ENCODE data around the gene LGI2.
A peak's percentile ranks its signal among the peaks of the same experiment; 100 is the strongest.

Gene LGI2

GRCh38 chr4:25030277-25031076 is at the start of gene LGI2:
Gene LGI2, minus strand, starts transcription at chr4:25030946. Its CDS starts 253 bp downstream, at chr4:25030693.
- Mint-ChIP-seq H3K27me3 (ENCODE audit: low read depth, poor library complexity) (peaks cover 75% of the 10 kb centered on the region), H3K9me3 (peaks cover 12% of the 10 kb centered on the region), H3K36me3 (ENCODE audit: low read depth) (no peaks in the 10 kb centered on the region), H3K4me3 (peak within 1 kb of the TSS; percentile 86), H3K4me1 (peaks cover 34% of the 10 kb centered on the region), H3K27ac (no peak within 1 kb of the TSS)
- DNase-seq = peak; percentile 81
- TF ChIP-seq, protein P1, sequence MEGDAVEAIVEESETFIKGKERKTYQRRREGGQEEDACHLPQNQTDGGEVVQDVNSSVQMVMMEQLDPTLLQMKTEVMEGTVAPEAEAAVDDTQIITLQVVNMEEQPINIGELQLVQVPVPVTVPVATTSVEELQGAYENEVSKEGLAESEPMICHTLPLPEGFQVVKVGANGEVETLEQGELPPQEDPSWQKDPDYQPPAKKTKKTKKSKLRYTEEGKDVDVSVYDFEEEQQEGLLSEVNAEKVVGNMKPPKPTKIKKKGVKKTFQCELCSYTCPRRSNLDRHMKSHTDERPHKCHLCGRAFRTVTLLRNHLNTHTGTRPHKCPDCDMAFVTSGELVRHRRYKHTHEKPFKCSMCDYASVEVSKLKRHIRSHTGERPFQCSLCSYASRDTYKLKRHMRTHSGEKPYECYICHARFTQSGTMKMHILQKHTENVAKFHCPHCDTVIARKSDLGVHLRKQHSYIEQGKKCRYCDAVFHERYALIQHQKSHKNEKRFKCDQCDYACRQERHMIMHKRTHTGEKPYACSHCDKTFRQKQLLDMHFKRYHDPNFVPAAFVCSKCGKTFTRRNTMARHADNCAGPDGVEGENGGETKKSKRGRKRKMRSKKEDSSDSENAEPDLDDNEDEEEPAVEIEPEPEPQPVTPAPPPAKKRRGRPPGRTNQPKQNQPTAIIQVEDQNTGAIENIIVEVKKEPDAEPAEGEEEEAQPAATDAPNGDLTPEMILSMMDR (IDR thresholded peaks at IDR 0.05) = no peak

- Mint-ChIP-seq H3K36me3 (ENCODE audit: low read depth) (no peaks in the 10 kb centered on the region), H3K4me1 (peaks cover 9% of the 10 kb centered on the region), H3K27me3 (ENCODE audit: low read depth, poor library complexity) (peaks cover 12% of the 10 kb centered on the region), H3K27ac (no peak overlapping the region), H3K4me3 (no peak overlapping the region), H3K9me3 (peaks cover 2% of the 10 kb centered on the region)
- TF ChIP-seq, protein P1 (IDR thresholded peaks at IDR 0.05) = no peak
- DNase-seq = no peak
Measured at GRCh38 chr4:25078523-25078922, 47.8 kb upstream of the LGI2 start.

DNA sequence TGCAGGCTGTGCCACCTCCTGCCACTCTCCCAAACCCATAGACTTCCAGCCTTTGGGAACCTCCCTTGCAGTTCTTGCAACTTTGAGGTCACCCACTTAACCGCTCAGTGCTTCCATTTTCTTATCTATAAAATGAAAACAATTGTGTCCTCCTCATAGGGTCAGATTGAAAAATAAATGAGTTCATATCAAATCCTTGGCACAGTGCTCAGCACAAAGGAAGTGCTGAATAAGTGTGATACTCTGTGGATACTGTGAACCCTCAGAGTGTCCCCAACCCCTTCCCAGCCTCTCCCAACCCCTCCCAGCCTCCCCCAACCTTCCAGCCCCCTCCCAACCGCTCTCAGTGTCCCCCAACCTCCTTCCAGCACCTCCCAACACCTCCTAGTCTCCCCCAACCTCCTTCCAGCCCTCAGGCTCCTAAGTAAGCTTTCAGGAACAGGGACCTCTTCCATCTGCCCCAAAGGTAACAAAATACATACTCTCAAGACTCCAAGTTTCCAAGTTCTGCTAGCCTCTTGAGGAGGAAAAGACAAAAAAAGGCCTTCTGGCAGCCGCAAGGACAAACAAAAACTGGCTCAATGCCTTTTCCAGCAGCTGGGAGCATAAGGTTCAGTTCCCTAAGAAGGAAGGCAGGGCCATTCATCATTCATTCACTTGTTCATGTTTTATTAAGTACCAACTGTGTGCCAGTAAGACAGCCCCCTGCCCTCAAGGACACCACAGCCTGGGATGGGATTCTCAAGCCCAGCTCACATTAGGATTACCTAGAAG is 46.1 kb upstream of the LGI2 start:
- peaks cover 12% of the 10 kb centered on the region for H3K27me3 Mint-ChIP-seq (ENCODE audit: low read depth, poor library complexity)
- no peak overlapping the region for H3K27ac Mint-ChIP-seq
- H3K9me3 Mint-ChIP-seq = peaks cover 9% of the 10 kb centered on the region
- H3K4me3 Mint-ChIP-seq = no peak overlapping the region
- TF ChIP-seq, protein P1 (IDR thresholded peaks at IDR 0.05) = no peak
- H3K36me3 Mint-ChIP-seq (ENCODE audit: low read depth) = no peaks in the 10 kb centered on the region
- peaks cover 9% of the 10 kb centered on the region for H3K4me1 Mint-ChIP-seq
- DNase-seq = no peak

DNA sequence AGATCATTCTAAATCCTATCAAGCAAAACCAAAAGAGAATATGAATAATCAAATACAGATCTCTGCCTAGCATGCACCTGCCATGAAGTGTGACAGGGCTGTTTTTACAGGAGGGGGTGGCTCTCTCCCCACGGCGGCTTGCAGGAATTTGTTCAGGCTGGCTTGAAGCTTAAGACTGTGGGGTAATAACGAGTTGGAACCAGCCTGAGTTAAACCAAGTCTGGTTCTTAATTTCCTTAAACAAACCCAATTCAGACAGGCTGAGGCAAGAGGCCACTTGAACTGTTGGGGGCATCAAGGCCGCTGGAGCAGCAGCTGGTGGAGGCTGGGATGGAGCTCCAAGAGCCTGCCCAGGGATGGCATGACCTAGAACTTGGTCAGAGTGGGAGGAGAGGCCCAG is 45.1 kb upstream of the LGI2 start:
- peaks cover 12% of the 10 kb centered on the region for H3K27me3 Mint-ChIP-seq (ENCODE audit: low read depth, poor library complexity)
- TF ChIP-seq, protein P1 (IDR thresholded peaks at IDR 0.05) = no peak
- no peak for DNase-seq
- peaks cover 11% of the 10 kb centered on the region for H3K4me1 Mint-ChIP-seq
- H3K27ac Mint-ChIP-seq = peak overlapping the region; percentile 15
- no peaks in the 10 kb centered on the region for H3K36me3 Mint-ChIP-seq (ENCODE audit: low read depth)
- peaks cover 9% of the 10 kb centered on the region for H3K9me3 Mint-ChIP-seq
- H3K4me3 Mint-ChIP-seq = no peak overlapping the region

DNA sequence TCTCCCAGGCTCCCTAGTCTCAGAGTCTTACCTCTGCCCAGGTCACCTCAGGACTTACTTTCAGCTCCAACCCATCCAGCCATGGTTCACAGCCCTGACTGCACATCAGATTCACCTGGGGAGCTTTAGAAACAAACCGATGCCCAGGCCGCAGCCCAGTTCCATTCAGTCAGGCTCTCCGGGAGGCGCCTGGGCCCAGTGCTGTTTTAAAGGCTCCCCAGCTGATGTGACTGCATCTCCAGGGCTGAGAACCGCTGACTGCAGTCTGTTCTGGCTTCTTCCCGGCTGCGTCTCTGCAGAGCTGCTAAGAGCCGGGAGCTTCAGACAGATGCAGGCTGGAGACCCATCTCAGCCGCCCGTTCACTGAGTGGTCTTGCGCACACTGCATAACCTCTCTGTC is 44.4 kb upstream of the LGI2 start:
- TF ChIP-seq, protein P1 (IDR thresholded peaks at IDR 0.05) = no peak
- Mint-ChIP-seq H3K4me3 (no peak overlapping the region), H3K27me3 (ENCODE audit: low read depth, poor library complexity) (peaks cover 12% of the 10 kb centered on the region), H3K36me3 (ENCODE audit: low read depth) (no peaks in the 10 kb centered on the region), H3K4me1 (peaks cover 16% of the 10 kb centered on the region), H3K27ac (no peak overlapping the region), H3K9me3 (peaks cover 9% of the 10 kb centered on the region)
- no peak for DNase-seq

All from nephron progenitor cell (in vitro differentiated cells).